K562 (cell line): Measurements from ENCODE around the gene COPG2. TPM values are rescaled to one million over a fixed set of nuclear protein-coding genes. Genes with fewer than 3 reads are reported as not detected.

Experiments
- ATF6 ChIP-seq: sonication (generic); formaldehyde crosslinking; IDR thresholded peaks from 2 replicates; pipeline ENCODE4 v1.4.0; 2020; ENCODE audit warnings: mild to moderate bottlenecking, missing genetic modification reagents
- ERF ChIP-seq: fragments of 450-650 bp; formaldehyde crosslinking; IDR thresholded peaks from 2 replicates; pipeline ENCODE4 v1.4.0; 2020; ENCODE audit warnings: mild to moderate bottlenecking, mixed read lengths
- ETS1 ChIP-seq: conservative IDR thresholded peaks from 2 replicates; pipeline ENCODE4 v1.6.1; 2011; ENCODE audit warnings: low read depth, mild to moderate bottlenecking, low read length; ENCODE audit not compliant: control insufficient read depth
- GTF2F1 ChIP-seq: IDR thresholded peaks from 2 replicates; pipeline ENCODE4 v1.6.1; 2011; ENCODE audit warnings: low read depth, low read length, improper control_type of control experiment
- HDAC6 ChIP-seq: IDR thresholded peaks from 2 replicates; pipeline ENCODE4 v1.6.1; 2012; ENCODE audit warnings: low read depth, mild to moderate bottlenecking, control low read depth, inconsistent platforms, low read length, moderate library complexity
- HNRNPLL ChIP-seq: fragments of 200-400 bp; formaldehyde crosslinking; IDR thresholded peaks from 2 replicates; pipeline ENCODE4 v1.6.1; 2017; ENCODE audit warnings: low read length, low read depth, mild to moderate bottlenecking; ENCODE audit not compliant: poor library complexity, severe bottlenecking
- PYGO2 ChIP-seq: fragments of 450-650 bp; IDR thresholded peaks from 2 replicates; pipeline ENCODE4 v1.6.1; 2016; ENCODE audit warnings: mild to moderate bottlenecking, missing genetic modification characterization, moderate library complexity, missing compliant biosample characterization
- TCF3 ChIP-seq: sonication (generic); formaldehyde crosslinking; IDR thresholded peaks from 2 replicates; pipeline ENCODE4 v1.4.0; 2020; ENCODE audit warnings: mild to moderate bottlenecking, missing genetic modification reagents
- TFAP4 ChIP-seq: sonication (generic); formaldehyde crosslinking; IDR thresholded peaks from 2 replicates; pipeline ENCODE4 v1.8.0; 2022; ENCODE audit warnings: missing genetic modification reagents, mild to moderate bottlenecking, moderate library complexity, borderline replicate concordance
- ZBTB9 ChIP-seq: fragments of 450-650 bp; formaldehyde crosslinking; IDR thresholded peaks from 2 replicates; pipeline ENCODE4 v1.4.0; 2020; ENCODE audit warnings: mild to moderate bottlenecking, moderate library complexity
- ZNF436 ChIP-seq: fragments of 250-450, 450-650 bp; sonication (Bioruptor Pico); formaldehyde crosslinking; IDR thresholded peaks from 2 replicates; pipeline ENCODE4 v1.7.0; 2020; ENCODE audit warnings: mild to moderate bottlenecking
- ZNF609 ChIP-seq: sonication (generic); formaldehyde crosslinking; IDR thresholded peaks from 2 replicates; pipeline ENCODE4 v1.8.1; 2023; ENCODE audit warnings: missing genetic modification reagents, mild to moderate bottlenecking, borderline replicate concordance
- polyA plus RNA-seq, 8 experiments: library from polyadenylated mRNA; depleted of rRNA in 4 of 8; stranded (reverse) in 5 of 8; unstranded in 3 of 8; fragments of >200 nt; fragmentation: Nextera tagmentation in 2 of 8; fragmentation: Illumina TruSeq in 1 of 8; extraction: Ambion mirVana in 2 of 8; extraction: Trizol in 1 of 8; gene quantifications; 2 replicates each; pipeline versions ENCODE4 v1.2.1 to v1.2.3, GENCODE V29; 2011 to 2014; ENCODE audit warnings: inconsistent platforms in 1 of 8, missing spikeins in 1 of 8
- total RNA-seq, 7 experiments: library from RNA; depleted of rRNA in 6 of 7; stranded (reverse); fragments of >200 nt in 6 of 7; fragmentation: Illumina TruSeq in 2 of 7; extraction: Trizol in 2 of 7; gene quantifications; 2 replicates each; pipeline versions ENCODE4 v1.2.1 to v1.2.3, GENCODE V29; 2011 to 2021; ENCODE audit warnings: low replicate concordance in 1 of 7

COPG2 gene
- total and polyA plus RNA-seq, 9 of the 15 experiments (the other 6 are each of a cell fraction or from before 2014, with no cell fraction given): 6.6 to 104 (median 32.5) TPM

GRCh38 chr7:130463553-130464434, 204.8 kb downstream of the COPG2 start (continued):
- TF ChIP-seq ETS1 (no peak), HNRNPLL (no peak), TFAP4 (CRISPR knock-in tag) (no peak), GTF2F1 (no peak), ZBTB9 (CRISPR knock-in tag) (no peak), ZNF436 (CRISPR knock-in tag) (no peak), ATF6 (CRISPR knock-in tag) (no peak), PYGO2 (tag) (no peak), TCF3 (CRISPR knock-in tag) (peak; percentile 42; the same call in 1 of the 2 replicates), HDAC6 (no peak), ZNF609 (CRISPR knock-in tag) (no peak), ERF (CRISPR knock-in tag) (no peak)
